BE2C (cell line): ENCODE measurements around the gene OR4A5. TPM values are rescaled to one million over a fixed set of nuclear protein-coding genes. Genes with fewer than 3 reads are reported as not detected.
"Not testable (repeated sequence)": the region's sequence is repeated elsewhere in the genome, so short reads cannot be mapped to it uniquely, and the experiment has no call there.

ENCODE experiments used
- DNase-seq: peaks from one replicate; pipeline ENCODE4 v3.0.0-alpha.2; 2020
- H3K27me3 ChIP-seq: fragments of 250-450 bp; sonication (Bioruptor Pico); 2 replicates; pipeline ENCODE4 v1.5.1; 2020; ENCODE audit warnings: mild to moderate bottlenecking
- H3K36me3 ChIP-seq: fragments of 250-450 bp; sonication (Bioruptor Pico); 2 replicates; pipeline ENCODE4 v1.5.1; 2020; ENCODE audit warnings: mild to moderate bottlenecking
- H3K4me1 ChIP-seq: fragments of 250-450 bp; sonication (Bioruptor Pico); 2 replicates; pipeline ENCODE4 v1.5.1; 2020
- H3K4me3 ChIP-seq: 2 replicates; pipeline ENCODE4 v1.5.1; 2011; ENCODE audit warnings: low read depth, low read length
- H3K9me3 ChIP-seq: fragments of 250-450 bp; sonication (Bioruptor Pico); 2 replicates; pipeline ENCODE4 v1.5.1; 2020
- polyA plus RNA-seq: library from polyadenylated mRNA; unstranded; fragments of >200 nt; gene quantifications from one replicate; pipeline ENCODE4 v1.2.1, GENCODE V29; 2012; ENCODE audit warnings: low read depth, missing spikeins; ENCODE audit not compliant: insufficient read length, insufficient read depth

Gene OR4A5
- polyA plus RNA-seq, result not detected

GRCh38 chr11:54706532-54706931 is at the start of gene OR4A5:
Gene OR4A5, plus strand, starts transcription at chr11:54706832. Its CDS starts 53 bp downstream, at chr11:54706885.
- not testable (repeated sequence) for DNase-seq, H3K36me3 ChIP-seq, H3K27me3 ChIP-seq, H3K4me1 ChIP-seq, H3K9me3 ChIP-seq, H3K4me3 ChIP-seq

GRCh38 chr11:54720094-54720493 is 13.5 kb downstream of the OR4A5 start:
- H3K4me1 ChIP-seq, H3K4me3 ChIP-seq, H3K36me3 ChIP-seq, DNase-seq, H3K9me3 ChIP-seq, H3K27me3 ChIP-seq: not testable (repeated sequence)
